ENCODE measurements around the gene PDE4B. TPM values are rescaled to one million over a fixed set of nuclear protein-coding genes. Genes with fewer than 3 reads are reported as not detected.

Gene PDE4B
- polyA plus RNA-seq, 1 donor (not counting 4 experiments of a cell fraction or from before 2014, with no cell fraction given): 0.29 TPM

DNA sequence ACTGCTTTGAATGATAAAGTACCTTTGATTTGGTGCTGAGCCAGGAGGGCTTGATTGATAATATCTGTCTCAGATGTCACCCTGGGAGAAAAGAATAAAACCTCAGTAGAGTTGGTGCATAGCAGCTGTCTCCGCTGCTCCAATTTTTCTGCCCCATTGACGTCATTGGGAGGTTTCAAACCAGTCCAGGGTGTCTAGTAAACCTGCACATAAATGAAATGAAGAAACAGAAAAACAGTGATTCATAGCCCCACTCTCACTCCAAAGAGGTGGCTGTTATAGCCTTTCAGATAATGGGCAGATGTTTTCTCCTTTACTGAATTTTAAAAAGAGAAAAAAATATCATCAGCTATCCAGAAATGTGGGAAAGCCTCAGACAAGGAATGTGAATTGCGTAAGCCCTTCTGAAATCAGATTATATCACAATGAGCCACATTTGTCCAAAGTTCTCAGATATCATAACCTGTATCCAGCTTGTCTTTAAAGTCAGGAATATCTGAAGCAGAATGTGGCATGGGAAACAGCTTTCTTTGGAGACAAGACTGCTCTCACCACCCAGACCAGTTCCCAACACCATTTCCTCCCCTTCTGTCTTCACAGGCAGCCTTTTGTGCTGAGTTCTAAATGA, 390.0 kb downstream of the PDE4B start:
- DNase-seq (ENCODE audit: low read depth, low spot score): no peak
- dilution Hi-C loops (cut with MboI; ENCODE audit: extremely low pct_ligation_motif_present, low sequenced_read_pairs): no loop called here
- TF ChIP-seq EZH2 (IDR thresholded peaks at IDR 0.05; ENCODE audit: low read length): no peak
- TF ChIP-seq, protein P1, sequence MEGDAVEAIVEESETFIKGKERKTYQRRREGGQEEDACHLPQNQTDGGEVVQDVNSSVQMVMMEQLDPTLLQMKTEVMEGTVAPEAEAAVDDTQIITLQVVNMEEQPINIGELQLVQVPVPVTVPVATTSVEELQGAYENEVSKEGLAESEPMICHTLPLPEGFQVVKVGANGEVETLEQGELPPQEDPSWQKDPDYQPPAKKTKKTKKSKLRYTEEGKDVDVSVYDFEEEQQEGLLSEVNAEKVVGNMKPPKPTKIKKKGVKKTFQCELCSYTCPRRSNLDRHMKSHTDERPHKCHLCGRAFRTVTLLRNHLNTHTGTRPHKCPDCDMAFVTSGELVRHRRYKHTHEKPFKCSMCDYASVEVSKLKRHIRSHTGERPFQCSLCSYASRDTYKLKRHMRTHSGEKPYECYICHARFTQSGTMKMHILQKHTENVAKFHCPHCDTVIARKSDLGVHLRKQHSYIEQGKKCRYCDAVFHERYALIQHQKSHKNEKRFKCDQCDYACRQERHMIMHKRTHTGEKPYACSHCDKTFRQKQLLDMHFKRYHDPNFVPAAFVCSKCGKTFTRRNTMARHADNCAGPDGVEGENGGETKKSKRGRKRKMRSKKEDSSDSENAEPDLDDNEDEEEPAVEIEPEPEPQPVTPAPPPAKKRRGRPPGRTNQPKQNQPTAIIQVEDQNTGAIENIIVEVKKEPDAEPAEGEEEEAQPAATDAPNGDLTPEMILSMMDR (optimal IDR thresholded peaks at IDR 0.05 in 1 of 3, IDR thresholded peaks at IDR 0.05 in 1 of 3, conservative IDR thresholded peaks at IDR 0.05 in 1 of 3; ENCODE audit: extremely low read depth in 1 of 3, insufficient read depth in 2 of 3, low read length in 3 of 3): no peak
- no peaks in the 10 kb centered on the region for H3K9me3 ChIP-seq (ENCODE audit: control insufficient read depth, low read depth, low read length)
- H3K4me3 ChIP-seq (ENCODE audit: control insufficient read depth in 2 of 3, extremely low read depth in 1 of 3, insufficient read depth in 2 of 3, low read depth in 1 of 3, low read length in 3 of 3): no peak overlapping the region
- no peaks in the 10 kb centered on the region for H3K27me3 ChIP-seq (ENCODE audit: control insufficient read depth, extremely low read depth, insufficient read depth, low read length)
- H3K79me2 ChIP-seq (ENCODE audit: control insufficient read depth, insufficient read depth, low read length): no peaks in the 10 kb centered on the region
- no peak overlapping the region for H3K9ac ChIP-seq (ENCODE audit: control insufficient read depth, extremely low read depth, insufficient read depth, low read length)
- H3K9me1 ChIP-seq (ENCODE audit: control insufficient read depth, extremely low read depth, insufficient read depth, low read length): no peaks in the 10 kb centered on the region
- no peak overlapping the region for H2AFZ ChIP-seq (ENCODE audit: control insufficient read depth, low read length)
- H3K4me1 ChIP-seq (ENCODE audit: control insufficient read depth, extremely low read depth, insufficient read depth, low read length): no peaks in the 10 kb centered on the region
- H3K27ac ChIP-seq (ENCODE audit: control insufficient read depth, insufficient read depth, low read length): no peak overlapping the region
- FAIRE-seq: no peak
- no peaks in the 10 kb centered on the region for H4K20me1 ChIP-seq (ENCODE audit: control insufficient read depth, extremely low read depth, insufficient read depth, low read length)
- no peaks in the 10 kb centered on the region for H3K36me3 ChIP-seq (ENCODE audit: control insufficient read depth in 2 of 2, extremely low read depth in 1 of 2, insufficient read depth in 2 of 2, low read length in 2 of 2)
- H3K4me2 ChIP-seq (ENCODE audit: control insufficient read depth, extremely low read depth, insufficient read depth, low read depth, low read length): no peak overlapping the region

- H3K36me3 ChIP-seq (ENCODE audit: control insufficient read depth in 2 of 2, extremely low read depth in 1 of 2, insufficient read depth in 2 of 2, low read length in 2 of 2): no peaks in the 10 kb centered on the region
- H3K9ac ChIP-seq (ENCODE audit: control insufficient read depth, extremely low read depth, insufficient read depth, low read length): no peak overlapping the region
- no peaks in the 10 kb centered on the region for H3K79me2 ChIP-seq (ENCODE audit: control insufficient read depth, insufficient read depth, low read length)
- no peaks in the 10 kb centered on the region for H4K20me1 ChIP-seq (ENCODE audit: control insufficient read depth, extremely low read depth, insufficient read depth, low read length)
- no peaks in the 10 kb centered on the region for H3K27me3 ChIP-seq (ENCODE audit: control insufficient read depth, extremely low read depth, insufficient read depth, low read length)
- H3K9me3 ChIP-seq (ENCODE audit: control insufficient read depth, low read depth, low read length): no peaks in the 10 kb centered on the region
- H3K27ac ChIP-seq (ENCODE audit: control insufficient read depth, insufficient read depth, low read length): no peak overlapping the region
- H3K4me2 ChIP-seq (ENCODE audit: control insufficient read depth, extremely low read depth, insufficient read depth, low read depth, low read length): no peak overlapping the region
- TF ChIP-seq, protein P1 (optimal IDR thresholded peaks at IDR 0.05 in 1 of 3, IDR thresholded peaks at IDR 0.05 in 1 of 3, conservative IDR thresholded peaks at IDR 0.05 in 1 of 3; ENCODE audit: extremely low read depth in 1 of 3, insufficient read depth in 2 of 3, low read length in 3 of 3): no peak
- no peak for TF ChIP-seq EZH2 (IDR thresholded peaks at IDR 0.05; ENCODE audit: low read length)
- no peak overlapping the region for H3K4me3 ChIP-seq (ENCODE audit: control insufficient read depth in 2 of 3, extremely low read depth in 1 of 3, insufficient read depth in 2 of 3, low read depth in 1 of 3, low read length in 3 of 3)
- DNase-seq (ENCODE audit: low read depth, low spot score) (no peak), FAIRE-seq (no peak)
- dilution Hi-C loops (cut with MboI; ENCODE audit: extremely low pct_ligation_motif_present, low sequenced_read_pairs): no loop called here
- H3K4me1 ChIP-seq (ENCODE audit: control insufficient read depth, extremely low read depth, insufficient read depth, low read length): no peaks in the 10 kb centered on the region
- no peaks in the 10 kb centered on the region for H3K9me1 ChIP-seq (ENCODE audit: control insufficient read depth, extremely low read depth, insufficient read depth, low read length)
- no peak overlapping the region for H2AFZ ChIP-seq (ENCODE audit: control insufficient read depth, low read length)
Measured at GRCh38 chr1:66183400-66183799, 390.7 kb downstream of the PDE4B start.

All from keratinocyte (primary cell).